ENCODE results near the gene C16orf74.

C16orf74 gene

GRCh38 chr16:85794696-85795095 lies 43.8 kb upstream of the C16orf74 start:
- peaks cover 0 to 4% of the 10 kb centered on the region in 2 donors for H3K4me1 ChIP-seq (ENCODE audit: control insufficient read depth in 2 of 2, insufficient read depth in 1 of 2, low read depth in 1 of 2, low read length in 2 of 2)
- no peak overlapping the region for H2BK15ac ChIP-seq (ENCODE audit: low read length)
- peaks cover 17% of the 10 kb centered on the region for H3K79me1 ChIP-seq (ENCODE audit: low read depth, low read length)
- H4K8ac ChIP-seq (ENCODE audit: low read depth, low read length): no peak overlapping the region
- no peak overlapping the region for H2AFZ ChIP-seq (ENCODE audit: low read length)
- H3K4me2 ChIP-seq (ENCODE audit: insufficient read depth, low read length, poor library complexity, severe bottlenecking): no peak overlapping the region
- no peak overlapping the region for H3K27ac ChIP-seq (replicated peaks; ENCODE audit: low read length)
- no peak overlapping the region for H2BK120ac ChIP-seq (ENCODE audit: low read depth, low read length)
- peaks cover 24 to 69% of the 10 kb centered on the region in 2 donors for H3K36me3 ChIP-seq (replicated peaks in 1 of 2; ENCODE audit: control insufficient read depth in 2 of 2, insufficient read depth in 2 of 2, low read length in 2 of 2)
- no peak for DNase-seq (ENCODE audit: low spot score)
- H3K23ac ChIP-seq (ENCODE audit: low read depth, low read length, poor library complexity): no peak overlapping the region
- no peak overlapping the region for H2BK5ac ChIP-seq (ENCODE audit: low read length)
- H2BK12ac ChIP-seq (ENCODE audit: low read length): no peak overlapping the region
- no peak overlapping the region for H3K4ac ChIP-seq (ENCODE audit: low read length)
- no peak overlapping the region for H3K14ac ChIP-seq (ENCODE audit: low read length)
- H3K4me3 ChIP-seq (ENCODE audit: low read length in 2 of 2): no peak overlapping the region
- peaks cover 0 to 3% of the 10 kb centered on the region in 2 donors for H3K9me3 ChIP-seq (replicated peaks in 1 of 2; ENCODE audit: control insufficient read depth in 2 of 2, insufficient read depth in 1 of 2, low read depth in 1 of 2, low read length in 2 of 2)
- H3K18ac ChIP-seq (ENCODE audit: low read length): no peak overlapping the region
- WGBS, 2 donors (ENCODE audit: extremely low coverage in 2 of 2, insufficient read length in 2 of 2, insufficient replicate concordance in 1 of 2): no CpG with 5 or more reads among the region's 8 CpGs
- no peak overlapping the region for H4K91ac ChIP-seq (ENCODE audit: low read depth, low read length, poor library complexity)
- no peak overlapping the region for H2AK5ac ChIP-seq (ENCODE audit: low read depth, low read length)
- H3K27me3 ChIP-seq (ENCODE audit: control insufficient read depth in 3 of 3, insufficient read depth in 3 of 3, low read depth in 1 of 3, low read length in 3 of 3): no peaks in the 10 kb centered on the region
- H3K9ac ChIP-seq (ENCODE audit: low read depth, low read length, poor library complexity): no peak overlapping the region

DNA sequence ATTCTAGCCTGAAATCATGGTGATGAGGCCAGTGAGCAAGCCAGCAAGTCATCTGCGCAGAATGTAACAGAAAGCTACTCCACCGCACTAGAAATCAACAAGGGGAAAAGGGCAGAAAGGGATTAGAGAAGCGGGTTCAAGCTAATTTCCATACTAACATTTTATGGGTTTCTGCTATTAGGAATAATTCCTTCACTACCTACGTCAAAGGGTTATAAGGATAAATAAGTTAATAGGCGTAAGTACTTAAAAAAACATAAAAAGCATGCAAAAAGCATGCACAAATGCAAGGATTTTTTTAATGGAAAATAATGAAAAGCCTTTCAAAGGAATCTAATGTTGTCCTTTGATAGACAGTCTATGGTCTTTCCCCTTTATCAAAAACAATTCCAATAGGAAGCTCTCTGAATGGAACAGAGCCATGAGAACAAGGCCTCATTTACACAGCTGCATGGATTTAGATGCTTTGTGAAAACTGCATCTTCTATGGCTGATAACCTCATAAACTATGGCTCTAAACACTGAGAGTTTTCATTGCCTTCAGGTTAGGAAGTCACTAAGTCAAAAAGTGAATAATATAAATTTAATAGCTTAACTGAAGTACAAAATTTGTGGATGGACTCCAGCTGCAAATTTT lies 42.9 kb upstream of the C16orf74 start:
- H2BK12ac ChIP-seq (ENCODE audit: low read length): no peak overlapping the region
- no peak overlapping the region for H3K4me3 ChIP-seq (ENCODE audit: low read length in 2 of 2)
- WGBS, 2 donors (ENCODE audit: extremely low coverage in 2 of 2, insufficient read length in 2 of 2, insufficient replicate concordance in 1 of 2): no CpG with 5 or more reads among the region's 5 CpGs
- H2AK5ac ChIP-seq (ENCODE audit: low read depth, low read length): no peak overlapping the region
- peaks cover 0 to 3% of the 10 kb centered on the region in 2 donors for H3K9me3 ChIP-seq (replicated peaks in 1 of 2; ENCODE audit: control insufficient read depth in 2 of 2, insufficient read depth in 1 of 2, low read depth in 1 of 2, low read length in 2 of 2)
- no peak overlapping the region for H3K18ac ChIP-seq (ENCODE audit: low read length)
- no peak for DNase-seq (ENCODE audit: low spot score)
- H3K4ac ChIP-seq (ENCODE audit: low read length): no peak overlapping the region
- H3K27ac ChIP-seq (replicated peaks; ENCODE audit: low read length): no peak overlapping the region
- no peak overlapping the region for H3K4me2 ChIP-seq (ENCODE audit: insufficient read depth, low read length, poor library complexity, severe bottlenecking)
- no peak overlapping the region for H4K91ac ChIP-seq (ENCODE audit: low read depth, low read length, poor library complexity)
- H2BK5ac ChIP-seq (ENCODE audit: low read length): no peak overlapping the region
- H2BK120ac ChIP-seq (ENCODE audit: low read depth, low read length): no peak overlapping the region
- H3K9ac ChIP-seq (ENCODE audit: low read depth, low read length, poor library complexity): no peak overlapping the region
- no peak overlapping the region for H2BK15ac ChIP-seq (ENCODE audit: low read length)
- H3K23ac ChIP-seq (ENCODE audit: low read depth, low read length, poor library complexity): peak overlapping the region; percentile 38
- peaks cover 27 to 74% of the 10 kb centered on the region in 2 donors for H3K36me3 ChIP-seq (replicated peaks in 1 of 2; ENCODE audit: control insufficient read depth in 2 of 2, insufficient read depth in 2 of 2, low read length in 2 of 2)
- no peak overlapping the region for H3K14ac ChIP-seq (ENCODE audit: low read length)
- H3K27me3 ChIP-seq (ENCODE audit: control insufficient read depth in 3 of 3, insufficient read depth in 3 of 3, low read depth in 1 of 3, low read length in 3 of 3): no peaks in the 10 kb centered on the region
- no peak overlapping the region for H2AFZ ChIP-seq (ENCODE audit: low read length)
- H3K79me1 ChIP-seq (ENCODE audit: low read depth, low read length): peaks cover 12% of the 10 kb centered on the region
- no peak overlapping the region for H4K8ac ChIP-seq (ENCODE audit: low read depth, low read length)
- peaks cover 0 to 4% of the 10 kb centered on the region in 2 donors for H3K4me1 ChIP-seq (ENCODE audit: control insufficient read depth in 2 of 2, insufficient read depth in 1 of 2, low read depth in 1 of 2, low read length in 2 of 2)

DNA sequence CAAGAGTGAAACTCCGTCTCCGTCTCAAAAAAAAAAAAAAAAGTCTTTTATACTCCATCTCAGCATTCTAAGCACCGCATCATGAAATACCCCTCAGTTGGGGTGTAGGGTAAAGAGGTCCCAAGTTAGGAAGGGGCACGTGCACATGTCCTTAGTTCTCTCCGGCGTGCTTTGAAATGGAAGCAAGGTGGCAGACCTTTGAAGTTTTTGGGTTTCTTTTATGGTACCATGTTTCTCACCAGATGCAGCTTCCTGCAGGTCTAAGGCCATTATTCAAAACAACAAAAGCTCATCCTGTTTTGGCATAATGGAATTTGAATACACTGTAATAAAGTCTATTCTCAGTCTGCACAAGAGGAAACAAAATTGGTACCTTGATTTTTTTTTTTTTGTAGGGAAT lies 38.9 kb upstream of the C16orf74 start:
- Histone ChIP-seq H3K18ac (ENCODE audit: low read length) (no peak overlapping the region), H3K23ac (ENCODE audit: low read depth, low read length, poor library complexity) (no peak overlapping the region), H2BK12ac (ENCODE audit: low read length) (no peak overlapping the region), H3K4me2 (ENCODE audit: insufficient read depth, low read length, poor library complexity, severe bottlenecking) (no peak overlapping the region), H3K9me3 (replicated peaks in 1 of 2; ENCODE audit: control insufficient read depth in 2 of 2, insufficient read depth in 1 of 2, low read depth in 1 of 2, low read length in 2 of 2) (peaks cover 0 to 3% of the 10 kb centered on the region in 2 donors), H3K4me1 (ENCODE audit: control insufficient read depth in 2 of 2, insufficient read depth in 1 of 2, low read depth in 1 of 2, low read length in 2 of 2) (no peaks in the 10 kb centered on the region), H2AFZ (ENCODE audit: low read length) (no peak overlapping the region), H2BK120ac (ENCODE audit: low read depth, low read length) (no peak overlapping the region), H3K79me1 (ENCODE audit: low read depth, low read length) (peaks cover 13% of the 10 kb centered on the region), H3K4ac (ENCODE audit: low read length) (no peak overlapping the region), H4K91ac (ENCODE audit: low read depth, low read length, poor library complexity) (no peak overlapping the region), H2AK5ac (ENCODE audit: low read depth, low read length) (no peak overlapping the region), H3K14ac (ENCODE audit: low read length) (no peak overlapping the region), H3K9ac (ENCODE audit: low read depth, low read length, poor library complexity) (no peak overlapping the region), H3K4me3 (ENCODE audit: low read length in 2 of 2) (no peak overlapping the region), H3K36me3 (replicated peaks in 1 of 2; ENCODE audit: control insufficient read depth in 2 of 2, insufficient read depth in 2 of 2, low read length in 2 of 2) (peaks cover 38 to 80% of the 10 kb centered on the region in 2 donors), H3K27me3 (ENCODE audit: control insufficient read depth in 3 of 3, insufficient read depth in 3 of 3, low read depth in 1 of 3, low read length in 3 of 3) (no peaks in the 10 kb centered on the region), H4K8ac (ENCODE audit: low read depth, low read length) (no peak overlapping the region), H2BK5ac (ENCODE audit: low read length) (no peak overlapping the region), H2BK15ac (ENCODE audit: low read length) (no peak overlapping the region), H3K27ac (replicated peaks; ENCODE audit: low read length) (no peak overlapping the region)
- no peak for DNase-seq (ENCODE audit: low spot score)
- WGBS, 2 donors (ENCODE audit: extremely low coverage in 2 of 2, insufficient read length in 2 of 2, insufficient replicate concordance in 1 of 2): no CpG with 5 or more reads among the region's 6 CpGs

- H2BK15ac ChIP-seq (ENCODE audit: low read length): no peak overlapping the region
- no peak overlapping the region for H3K14ac ChIP-seq (ENCODE audit: low read length)
- WGBS, 2 donors (ENCODE audit: extremely low coverage in 2 of 2, insufficient read length in 2 of 2, insufficient replicate concordance in 1 of 2): no CpG with 5 or more reads among the region's 11 CpGs
- no peak overlapping the region for H3K18ac ChIP-seq (ENCODE audit: low read length)
- no peak overlapping the region for H4K91ac ChIP-seq (ENCODE audit: low read depth, low read length, poor library complexity)
- no peak overlapping the region for H2BK12ac ChIP-seq (ENCODE audit: low read length)
- H3K36me3 ChIP-seq (replicated peaks in 1 of 2; ENCODE audit: control insufficient read depth in 2 of 2, insufficient read depth in 2 of 2, low read length in 2 of 2): peaks cover 40 to 74% of the 10 kb centered on the region in 2 donors
- peaks cover 0 to 3% of the 10 kb centered on the region in 2 donors for H3K9me3 ChIP-seq (replicated peaks in 1 of 2; ENCODE audit: control insufficient read depth in 2 of 2, insufficient read depth in 1 of 2, low read depth in 1 of 2, low read length in 2 of 2)
- H3K4me3 ChIP-seq (ENCODE audit: low read length in 2 of 2): no peak overlapping the region
- H2BK120ac ChIP-seq (ENCODE audit: low read depth, low read length): no peak overlapping the region
- no peak overlapping the region for H2AK5ac ChIP-seq (ENCODE audit: low read depth, low read length)
- H4K8ac ChIP-seq (ENCODE audit: low read depth, low read length): no peak overlapping the region
- no peak for DNase-seq (ENCODE audit: low spot score)
- H3K9ac ChIP-seq (ENCODE audit: low read depth, low read length, poor library complexity): peak overlapping the region; percentile 14
- no peaks in the 10 kb centered on the region for H3K27me3 ChIP-seq (ENCODE audit: control insufficient read depth in 3 of 3, insufficient read depth in 3 of 3, low read depth in 1 of 3, low read length in 3 of 3)
- H3K27ac ChIP-seq (replicated peaks; ENCODE audit: low read length): no peak overlapping the region
- no peak overlapping the region for H3K23ac ChIP-seq (ENCODE audit: low read depth, low read length, poor library complexity)
- H3K4me1 ChIP-seq (ENCODE audit: control insufficient read depth in 2 of 2, insufficient read depth in 1 of 2, low read depth in 1 of 2, low read length in 2 of 2): no peaks in the 10 kb centered on the region
- H3K4ac ChIP-seq (ENCODE audit: low read length): no peak overlapping the region
- H2AFZ ChIP-seq (ENCODE audit: low read length): no peak overlapping the region
- H3K79me1 ChIP-seq (ENCODE audit: low read depth, low read length): peaks cover 16% of the 10 kb centered on the region
- no peak overlapping the region for H3K4me2 ChIP-seq (ENCODE audit: insufficient read depth, low read length, poor library complexity, severe bottlenecking)
- no peak overlapping the region for H2BK5ac ChIP-seq (ENCODE audit: low read length)
These were observed 37.9 kb upstream of the C16orf74 start for GRCh38 chr16:85788819-85789218.
